HepG2 (cell line): ENCODE data around the gene SSBP4. TPM values are rescaled to one million over a fixed set of nuclear protein-coding genes. Genes with fewer than 3 reads are reported as not detected.

ENCODE experiments used
- EP300 ChIP-seq, 3 experiments: sonication (generic) in 1 of 3; formaldehyde crosslinking in 1 of 3; IDR thresholded peaks; 2 replicates each; pipeline versions ENCODE4 v1.5.1 to v1.6.1; 2011 to 2020; ENCODE audit warnings: low read depth in 2 of 3, low read length in 2 of 3, borderline replicate concordance in 1 of 3, improper control_type of control experiment in 1 of 3, mild to moderate bottlenecking in 1 of 3, missing genetic modification reagents in 1 of 3, moderate library complexity in 1 of 3
- HNF1A ChIP-seq, 2 experiments: sonication (generic) in 1 of 2; formaldehyde crosslinking in 1 of 2; IDR thresholded peaks; 2 replicates each; pipeline versions ENCODE4 v1.4.0 to v1.6.1; 2016 to 2020; ENCODE audit warnings: borderline replicate concordance in 1 of 2, low read depth in 1 of 2, mild to moderate bottlenecking in 1 of 2, missing genetic modification reagents in 1 of 2
- JUNB ChIP-seq: sonication (generic); formaldehyde crosslinking; IDR thresholded peaks from 2 replicates; pipeline ENCODE4 v1.8.0; 2022; ENCODE audit warnings: missing genetic modification reagents, mild to moderate bottlenecking, borderline replicate concordance
- KAT2B ChIP-seq: fragments of 150-350 bp; IDR thresholded peaks from 2 replicates; pipeline ENCODE4 v1.6.1; 2014; ENCODE audit warnings: low read depth, low read length, borderline replicate concordance
- KAT7 ChIP-seq: IDR thresholded peaks from 2 replicates; pipeline ENCODE4 v1.6.1; 2018; ENCODE audit warnings: borderline replicate concordance, missing compliant biosample characterization
- KDM5A ChIP-seq: fragments of 200-600 bp; sonication (generic); IDR thresholded peaks from 2 replicates; pipeline ENCODE4 v1.7.0; 2018; ENCODE audit warnings: antibody characterized with exemption, mild to moderate bottlenecking, low read length, borderline replicate concordance
- NFE2L1 ChIP-seq: sonication (generic); formaldehyde crosslinking; IDR thresholded peaks from 2 replicates; pipeline ENCODE4 v1.4.0; 2020; ENCODE audit warnings: missing genetic modification reagents, mild to moderate bottlenecking, borderline replicate concordance
- NFYB ChIP-seq: sonication (generic); formaldehyde crosslinking; IDR thresholded peaks from 2 replicates; pipeline ENCODE4 v1.4.0; 2020; ENCODE audit warnings: missing genetic modification reagents
- POLR2A ChIP-seq, 2 experiments: IDR thresholded peaks; 2 replicates each; pipeline ENCODE4 v1.6.1; 2011; ENCODE audit warnings: low read depth in 2 of 2, low read length in 2 of 2, mild to moderate bottlenecking in 1 of 2, moderate library complexity in 1 of 2; ENCODE audit not compliant: insufficient read depth in 1 of 2
- PREB ChIP-seq: sonication (generic); formaldehyde crosslinking; IDR thresholded peaks from 2 replicates; pipeline ENCODE4 v1.4.0; 2020; ENCODE audit warnings: missing genetic modification reagents
- REL ChIP-seq: sonication (generic); formaldehyde crosslinking; conservative IDR thresholded peaks from 2 replicates; pipeline ENCODE4 v1.8.0; 2022; ENCODE audit warnings: mild to moderate bottlenecking, missing genetic modification reagents, moderate library complexity
- SIN3A ChIP-seq: IDR thresholded peaks from 2 replicates; pipeline ENCODE4 v1.6.1; 2011; ENCODE audit warnings: low read depth, mild to moderate bottlenecking, control low read depth, low read length, borderline replicate concordance
- SMAD3 ChIP-seq: sonication (generic); formaldehyde crosslinking; IDR thresholded peaks from 2 replicates; pipeline ENCODE4 v1.4.0; 2020; ENCODE audit warnings: missing genetic modification reagents
- SOX5 ChIP-seq: IDR thresholded peaks from 2 replicates; pipeline ENCODE4 v1.6.1; 2016; ENCODE audit warnings: borderline replicate concordance
- SP140L ChIP-seq: sonication (generic); formaldehyde crosslinking; IDR thresholded peaks from 2 replicates; pipeline ENCODE4 v1.4.0; 2020; ENCODE audit warnings: missing genetic modification reagents, borderline replicate concordance
- SRSF4 ChIP-seq: fragments of 200-400 bp; formaldehyde crosslinking; IDR thresholded peaks from one replicate; pipeline ENCODE4 v1.6.1; 2018; ENCODE audit warnings: mild to moderate bottlenecking, low read depth, low read length, moderate library complexity; ENCODE audit not compliant: poor library complexity, severe bottlenecking
- XRCC5 ChIP-seq: fragments of 200-400 bp; formaldehyde crosslinking; optimal IDR thresholded peaks from 2 replicates; pipeline ENCODE3; 2017; ENCODE audit warnings: mild to moderate bottlenecking, low read length
- ZFP82 ChIP-seq: sonication (generic); formaldehyde crosslinking; IDR thresholded peaks from 2 replicates; pipeline ENCODE4 v1.5.1; 2020; ENCODE audit warnings: mild to moderate bottlenecking, missing genetic modification reagents, borderline replicate concordance
- ZMYM3 ChIP-seq: sonication (generic); formaldehyde crosslinking; IDR thresholded peaks from 2 replicates; pipeline ENCODE4 v1.5.1; 2020; ENCODE audit warnings: mild to moderate bottlenecking, missing genetic modification reagents
- ZNF18 ChIP-seq: sonication (generic); formaldehyde crosslinking; IDR thresholded peaks from 2 replicates; pipeline ENCODE4 v1.8.0; 2022; ENCODE audit warnings: mild to moderate bottlenecking, missing genetic modification reagents; ENCODE audit not compliant: insufficient replicate concordance
- ZSCAN21 ChIP-seq: sonication (generic); formaldehyde crosslinking; IDR thresholded peaks from 2 replicates; pipeline ENCODE4 v1.8.0; 2022; ENCODE audit warnings: mild to moderate bottlenecking, missing genetic modification reagents, moderate library complexity, borderline replicate concordance
- polyA plus RNA-seq, 8 experiments: library from polyadenylated mRNA; depleted of rRNA in 3 of 8; stranded (reverse) in 7 of 8; unstranded in 1 of 8; fragments of >200 nt; fragmentation: Illumina TruSeq in 4 of 8; extraction: Trizol in 4 of 8; gene quantifications; 2 replicates each; pipeline versions ENCODE4 v1.2.1 to v1.2.3, GENCODE V29; 2011 to 2016; ENCODE audit warnings: low read depth in 4 of 8, missing spikeins in 1 of 8, mixed read lengths in 1 of 8; ENCODE audit not compliant: insufficient read depth in 1 of 8
- total RNA-seq, 5 experiments: library from RNA; depleted of rRNA; stranded (reverse); fragments of >200 nt; fragmentation: Illumina TruSeq; extraction: Trizol; gene quantifications; 2 replicates each; pipeline ENCODE4 v1.2.3, GENCODE V29; 2016; ENCODE audit warnings: low read depth in 1 of 5

The SSBP4 gene
- total and polyA plus RNA-seq, 2 of the 13 experiments (the other 11 are each of a cell fraction or from before 2014, with no cell fraction given) = 20.8 to 39.5 TPM

GRCh38 chr19:18388100-18388959 is 30.9 kb upstream of the SSBP4 start (continued):
- TF ChIP-seq HNF1A (IDR thresholded peaks at IDR 0.05; ENCODE audit: low read depth) (no peak), HNF1A (CRISPR knock-in tag; IDR thresholded peaks at IDR 0.05; ENCODE audit: borderline replicate concordance) (peak; percentile 69; the same call in 1 of the 2 replicates), ZFP82 (CRISPR knock-in tag) (0 out of 2 replicates have a peak, but pooled peaks have one; percentile 45), SMAD3 (CRISPR knock-in tag) (no peak), ZMYM3 (CRISPR knock-in tag) (peak; percentile 69; the same call in 1 of the 2 replicates), KAT2B (no peak), PREB (CRISPR knock-in tag) (no peak), ZSCAN21 (CRISPR knock-in tag) (peak; percentile 93), SRSF4 (peak; percentile 99), ZNF18 (CRISPR knock-in tag) (peak; percentile 62), NFYB (CRISPR knock-in tag) (0 out of 2 replicates have a peak, but pooled peaks have one; percentile 3), JUNB (peak; percentile 70; the same call in 1 of the 2 replicates), REL (CRISPR knock-in tag) (peak; percentile 82), SIN3A (peak; percentile 40; the same call in 1 of the 2 replicates), KDM5A (no peak), POLR2A (IDR thresholded peaks at IDR 0.05; ENCODE audit: insufficient read depth in 1 of 2, low read depth in 2 of 2, low read length in 2 of 2) (peak; percentile 36 to 53), SOX5 (CRISPR knock-in tag) (peak; percentile 12; the same call in 1 of the 2 replicates), NFE2L1 (CRISPR knock-in tag) (0 out of 2 replicates have a peak, but pooled peaks have one; percentile 25), EP300 (IDR thresholded peaks at IDR 0.05; ENCODE audit: low read depth in 2 of 2, low read length in 2 of 2) (peak in 1 of 2 experiments; percentile 11; a peak in 1 of 4 replicates), EP300 (CRISPR knock-in tag; IDR thresholded peaks at IDR 0.05; ENCODE audit: borderline replicate concordance) (no peak; the same call in 1 of the 2 replicates), XRCC5 (peak; percentile 76), SP140L (no peak), KAT7 (peak; percentile 94)
